GM18519 (cell line): ENCODE measurements around the gene TCEANC2.

Experiments
- ATAC-seq: cut with Tn5 transposase; IDR thresholded peaks from one replicate; pipeline ENCODE4 v1.9.1; 2021; ENCODE audit warnings: mild to moderate bottlenecking, moderate library complexity; ENCODE audit not compliant: unreplicated experiment, low FRiP score

Gene TCEANC2

DNA sequence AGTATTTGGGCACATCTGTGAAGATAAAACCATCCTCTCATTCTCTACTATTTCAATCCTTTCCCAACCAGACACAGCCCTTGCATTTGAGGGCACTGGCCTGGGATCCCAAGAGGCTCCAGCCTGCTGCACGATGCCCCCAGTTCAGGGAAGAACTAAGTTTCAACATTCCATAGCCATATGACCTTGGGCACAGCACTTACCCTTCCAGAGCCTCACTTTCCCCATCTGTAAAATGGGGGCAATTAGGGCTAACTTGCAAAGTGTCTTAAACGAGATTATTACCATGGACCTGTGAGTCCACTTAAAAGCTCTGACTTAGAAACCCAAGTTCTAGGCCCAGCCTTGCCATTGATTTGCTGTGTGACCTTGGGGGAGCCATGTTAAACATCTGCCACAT, 76.5 kb downstream of the TCEANC2 start:
- no peak for ATAC-seq

DNA sequence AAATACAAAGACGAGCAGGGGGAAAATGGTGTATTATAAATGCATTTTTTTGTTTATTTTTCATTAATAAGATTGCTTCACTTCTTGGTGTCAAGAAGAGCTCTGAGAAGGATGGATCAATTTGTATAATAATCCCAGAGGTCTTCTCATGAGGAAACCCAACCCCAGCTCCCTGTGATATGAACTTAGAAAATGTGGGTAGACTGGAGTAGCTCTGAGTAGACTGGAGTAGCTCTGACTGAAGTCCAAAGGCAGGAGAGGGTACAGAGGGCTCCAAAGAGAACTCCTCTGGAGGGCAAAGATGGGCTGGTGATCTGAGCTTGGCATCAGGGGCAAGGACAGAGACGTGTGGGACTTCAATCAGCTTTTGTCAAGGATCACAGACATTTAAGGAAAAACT, 78.0 kb downstream of the TCEANC2 start:
- ATAC-seq = no peak

GRCh38 chr1:54132495-54132894, 79.1 kb downstream of the TCEANC2 start:
- ATAC-seq = no peak

GRCh38 chr1:54134295-54134694, 80.9 kb downstream of the TCEANC2 start:
- ATAC-seq = no peak

GRCh38 chr1:54135436-54136120, 82.2 kb downstream of the TCEANC2 start:
- no peak for ATAC-seq

DNA sequence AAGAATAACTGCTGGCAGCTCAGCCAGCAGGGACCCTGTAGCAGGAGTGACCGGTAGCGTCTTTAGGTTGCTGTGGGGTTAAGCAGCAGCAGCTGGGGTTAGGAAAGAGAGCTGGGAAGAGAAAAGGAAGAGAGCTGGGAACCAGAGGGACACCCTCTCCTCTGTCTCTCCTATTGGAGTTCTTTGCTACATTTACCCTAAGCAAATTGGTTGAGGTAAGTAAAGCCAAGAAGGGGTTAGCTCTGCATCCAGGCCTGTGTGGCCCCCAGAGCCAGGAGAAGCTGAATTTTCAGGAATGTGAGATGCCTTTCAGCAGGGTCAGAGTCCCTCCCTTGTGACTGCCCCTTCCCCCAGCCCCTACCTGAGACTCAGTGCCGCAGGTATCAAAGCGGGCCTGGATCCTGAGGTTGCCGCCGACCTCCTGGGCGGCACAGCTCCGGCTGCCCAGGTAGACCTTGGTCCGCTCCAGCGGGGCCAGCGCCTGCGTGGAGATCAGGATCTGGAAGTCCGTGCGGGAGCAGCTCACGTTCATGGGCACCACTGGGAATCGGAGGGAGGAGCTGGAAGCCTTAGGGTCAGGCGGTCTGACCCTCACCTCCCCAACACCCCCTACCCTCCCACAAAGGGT, 83.0 kb downstream of the TCEANC2 start:
- ATAC-seq = no peak

DNA sequence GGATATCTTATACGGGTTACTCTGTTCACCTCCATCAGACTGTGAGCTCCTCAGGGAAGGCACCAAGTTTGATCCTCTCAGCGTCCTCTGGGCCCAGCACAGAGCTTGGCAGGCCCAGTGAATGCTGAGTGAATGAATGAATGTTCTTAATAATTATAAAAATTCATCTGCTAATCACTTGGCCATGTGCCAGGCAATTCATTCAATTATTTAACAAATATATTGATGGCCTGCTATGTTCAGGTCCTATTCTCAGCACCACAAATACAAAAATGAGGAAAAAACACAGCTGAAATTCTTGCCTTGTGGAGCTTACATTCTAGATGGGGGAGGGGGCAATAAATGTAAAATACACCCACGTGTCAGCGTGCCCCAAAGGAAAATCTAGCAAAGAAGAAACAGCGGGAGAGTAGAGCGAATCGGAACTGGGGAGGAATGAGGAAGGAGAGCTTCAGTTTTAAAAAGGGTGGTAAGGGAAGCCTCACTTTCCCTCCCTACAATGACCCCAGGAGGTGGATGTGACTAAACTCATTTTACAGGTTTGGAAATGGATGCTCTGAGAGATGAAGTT, 83.6 kb downstream of the TCEANC2 start:
- no peak for ATAC-seq

DNA sequence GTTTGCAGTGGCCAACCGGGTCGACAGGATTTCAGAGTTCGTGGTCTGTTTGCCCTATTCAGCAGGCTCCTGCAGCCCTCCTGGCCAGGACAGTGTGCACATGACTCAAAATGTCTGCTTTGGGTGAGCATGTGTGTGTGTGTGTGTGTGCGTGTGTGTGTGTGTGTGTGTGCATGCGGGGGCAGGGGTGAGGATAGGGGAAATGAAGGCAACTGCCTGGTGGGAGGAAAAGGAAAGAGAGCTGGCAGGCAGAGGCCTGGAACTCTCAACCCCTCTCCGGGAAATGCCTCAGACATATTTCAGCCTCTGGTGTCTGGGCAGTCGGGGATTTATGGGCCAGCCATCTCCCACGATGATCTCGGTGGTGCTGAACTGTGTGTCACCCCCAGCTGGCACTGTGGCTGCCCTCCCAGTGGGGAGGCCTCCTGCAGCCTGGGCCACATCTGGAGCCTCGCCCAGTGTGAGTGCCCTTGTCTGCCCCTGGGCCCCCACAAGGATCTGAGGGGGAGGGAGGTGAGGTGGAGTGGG, 84.2 kb downstream of the TCEANC2 start:
- no peak for ATAC-seq

DNA sequence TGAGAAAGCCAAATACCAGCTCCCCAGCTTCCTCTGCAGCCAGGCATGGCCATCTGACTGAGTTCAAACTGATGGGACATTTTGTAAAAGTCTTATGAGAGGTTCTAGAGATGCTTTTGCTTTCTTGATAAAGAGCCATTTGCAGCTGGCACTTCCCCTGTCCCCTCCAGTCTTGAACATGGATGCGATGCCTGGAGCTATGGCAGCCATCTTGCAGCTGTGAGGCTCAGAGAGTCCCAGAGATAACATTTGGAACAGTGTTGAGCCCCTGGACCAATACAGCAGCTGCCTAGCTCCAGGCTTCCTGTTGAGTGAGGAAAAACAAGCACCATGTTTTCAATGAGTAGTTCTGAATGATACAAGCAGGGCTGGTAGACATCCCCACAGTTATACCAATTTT, 85.6 kb downstream of the TCEANC2 start:
- no peak for ATAC-seq

DNA sequence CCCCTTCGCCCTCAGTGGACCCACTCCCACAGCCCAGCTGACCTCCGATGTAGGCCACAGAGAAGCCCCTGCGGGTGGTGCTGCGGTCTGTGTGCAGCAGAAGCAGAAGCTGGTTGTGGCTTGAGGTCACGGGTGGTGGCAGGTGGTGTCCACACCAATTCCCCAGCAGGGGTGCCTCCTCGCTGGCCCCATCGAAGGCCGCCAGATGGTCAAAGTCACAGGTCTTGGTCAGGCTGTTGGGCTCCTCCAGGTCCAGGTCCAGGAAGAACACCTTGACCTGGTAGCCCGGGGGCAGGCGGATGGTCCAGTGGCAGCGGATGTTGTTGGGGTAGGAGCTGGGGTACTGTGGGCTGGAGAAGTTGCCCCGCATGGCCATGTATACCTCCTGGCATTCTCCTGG, 86.3 kb downstream of the TCEANC2 start:
- no peak for ATAC-seq

GRCh38 chr1:54142146-54142900, 88.9 kb downstream of the TCEANC2 start:
- no peak for ATAC-seq

- ATAC-seq = no peak
Measured at GRCh38 chr1:54144366-54144765, 91.0 kb downstream of the TCEANC2 start.

DNA sequence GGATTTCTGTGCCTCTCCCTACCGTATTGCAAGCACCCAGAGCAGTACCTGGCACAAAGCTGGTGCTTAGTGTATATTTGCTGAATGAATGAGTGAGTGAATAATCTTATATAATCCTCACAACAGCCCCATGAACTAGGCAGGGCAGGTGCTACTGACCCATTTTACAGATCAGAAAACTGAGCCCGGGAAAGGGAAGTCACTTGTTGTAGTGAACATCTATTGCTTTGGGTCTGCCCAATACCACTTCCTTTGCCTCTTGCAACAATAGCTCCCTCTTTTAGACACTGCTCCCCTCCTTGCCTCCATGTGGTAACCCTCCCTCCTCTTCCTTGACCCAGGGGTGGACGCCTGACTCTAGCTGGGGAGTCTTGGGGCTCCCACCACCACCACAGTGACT, 96.3 kb downstream of the TCEANC2 start:
- ATAC-seq = no peak

GRCh38 chr1:54151013-54151412, 97.6 kb downstream of the TCEANC2 start:
- no peak for ATAC-seq

- no peak for ATAC-seq
Measured at GRCh38 chr1:54152696-54153095, 99.3 kb downstream of the TCEANC2 start, which contains the start of gene CDCP2. Gene CDCP2 (minus strand): TSS chr1:54153000. CDS start chr1:54152922, 78 bp downstream.

DNA sequence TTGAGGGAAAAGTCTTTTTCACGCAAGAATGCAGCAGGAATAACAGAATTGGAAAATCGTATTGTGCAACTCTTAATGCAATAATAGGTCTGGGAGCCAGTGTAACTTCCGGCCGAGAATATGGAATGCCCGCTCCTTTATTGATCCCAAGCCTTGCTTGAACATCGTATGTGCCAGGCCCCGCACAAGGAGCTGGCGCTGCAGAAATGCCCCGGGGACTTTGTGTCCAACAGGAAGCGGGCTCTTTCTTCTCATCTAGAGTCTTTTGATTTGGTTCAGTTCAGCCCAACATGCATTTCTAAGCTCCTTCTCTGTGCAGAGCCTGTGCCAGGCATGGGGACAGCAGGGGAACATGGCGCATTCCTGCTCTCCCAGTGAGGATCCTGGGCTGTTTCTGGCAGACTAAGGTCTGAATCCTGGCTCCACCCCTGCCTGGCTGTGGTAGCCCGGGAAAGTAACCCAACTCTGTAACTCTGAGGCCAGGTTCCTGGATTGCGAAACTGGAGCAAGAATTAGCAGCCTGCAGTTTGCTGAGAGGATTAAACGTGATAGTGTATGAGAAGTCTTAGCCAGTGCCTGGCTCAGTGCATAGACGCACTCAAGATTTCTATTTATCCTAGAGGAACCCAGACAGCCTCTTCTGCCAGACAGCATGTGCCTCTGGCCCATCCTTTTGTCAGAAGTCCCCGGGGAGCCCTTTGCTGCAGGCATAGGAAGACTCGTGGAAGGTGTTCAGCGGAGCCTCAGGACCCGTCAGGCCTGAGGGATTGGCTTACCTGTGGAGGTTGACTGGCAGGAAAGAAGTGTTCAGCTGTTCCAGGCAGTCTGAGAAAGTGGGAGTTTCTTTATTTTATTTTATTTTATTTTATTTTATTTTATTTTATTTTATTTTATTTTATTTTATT, 100.4 kb downstream of the TCEANC2 start:
- no peak for ATAC-seq
